ENCODE measurements around the gene PTPRM.

- no peak for TF ChIP-seq CTCF (IDR thresholded peaks at IDR 0.05; ENCODE audit: extremely low read depth in 1 of 2, insufficient read depth in 1 of 2, low read depth in 1 of 2, low read length in 2 of 2)
- TF ChIP-seq POLR2AphosphoS5 (IDR thresholded peaks at IDR 0.05; ENCODE audit: insufficient read depth, low read depth, low read length) = no peak
- TF ChIP-seq POLR2A (IDR thresholded peaks at IDR 0.05; ENCODE audit: low read depth, low read length) = no peak
- no peak for TF ChIP-seq FOS (IDR thresholded peaks at IDR 0.05; ENCODE audit: borderline replicate concordance, insufficient read depth, low read length)
- TF ChIP-seq EZH2 (IDR thresholded peaks at IDR 0.05; ENCODE audit: borderline replicate concordance, low read depth, low read length, severe bottlenecking) = no peak
- TF ChIP-seq MAX (IDR thresholded peaks at IDR 0.05; ENCODE audit: insufficient read depth, insufficient read length) = no peak
These were observed 498.2 kb downstream of the PTPRM start for GRCh38 chr18:8065284-8065683.

All from endothelial cell of umbilical vein (primary cell).